HG03097 (cell line): ENCODE measurements around the gene MARK2.

Experiments
- ATAC-seq: cut with Tn5 transposase; IDR thresholded peaks from one replicate; pipeline ENCODE4 v1.9.1; 2021; ENCODE audit not compliant: unreplicated experiment, low FRiP score

The MARK2 gene

GRCh38 chr11:63879598-63880402, 40.9 kb downstream of the MARK2 start:
- ATAC-seq, result no peak

- no peak for ATAC-seq
These were observed 41.5 kb downstream of the MARK2 start for GRCh38 chr11:63880403-63880790.

GRCh38 chr11:63882555-63883242, 43.8 kb downstream of the MARK2 start:
- ATAC-seq, result no peak

GRCh38 chr11:63883791-63884190, 44.9 kb downstream of the MARK2 start:
- no peak for ATAC-seq

GRCh38 chr11:63884196-63884932, 45.5 kb downstream of the MARK2 start:
- no peak for ATAC-seq

GRCh38 chr11:63887386-63887999, 48.6 kb downstream of the MARK2 start:
- no peak for ATAC-seq

- no peak for ATAC-seq
These were observed 49.5 kb downstream of the MARK2 start for GRCh38 chr11:63888170-63889086.

- ATAC-seq, result no peak
These were observed 50.4 kb downstream of the MARK2 start for GRCh38 chr11:63889344-63889743.

- ATAC-seq, result no peak
These were observed 51.5 kb downstream of the MARK2 start for GRCh38 chr11:63890368-63890767.

- no peak for ATAC-seq
These were observed 53.3 kb downstream of the MARK2 start for GRCh38 chr11:63892228-63892627.

- no peak for ATAC-seq
These were observed 54.4 kb downstream of the MARK2 start for GRCh38 chr11:63893355-63893754.

GRCh38 chr11:63896071-63896470, 57.2 kb downstream of the MARK2 start:
- ATAC-seq, result no peak

- no peak for ATAC-seq
These were observed 58.7 kb downstream of the MARK2 start for GRCh38 chr11:63897459-63898146.

GRCh38 chr11:63901660-63902059, 62.8 kb downstream of the MARK2 start:
- ATAC-seq, result no peak

- no peak for ATAC-seq
These were observed 65.0 kb downstream of the MARK2 start for GRCh38 chr11:63903884-63904283.

GRCh38 chr11:63904743-63905142, 65.8 kb downstream of the MARK2 start:
- ATAC-seq, result no peak

- ATAC-seq, result no peak
These were observed 66.3 kb downstream of the MARK2 start for GRCh38 chr11:63905179-63905578.

- ATAC-seq, result no peak
These were observed 67.2 kb downstream of the MARK2 start for GRCh38 chr11:63906087-63906486.

GRCh38 chr11:63906585-63906984, 67.7 kb downstream of the MARK2 start:
- no peak for ATAC-seq
